Measurements from ENCODE around the gene DNAH5.
"Not testable (repeated sequence)": the region's sequence is repeated elsewhere in the genome, so short reads cannot be mapped to it uniquely, and the experiment has no call there.

Gene DNAH5

GRCh38 chr5:13830536-13830935, 114.0 kb downstream of the DNAH5 start:
- no peak for DNase-seq (ENCODE audit: low spot score)

GRCh38 chr5:13821366-13821765, 123.1 kb downstream of the DNAH5 start:
- no peak for DNase-seq (ENCODE audit: low spot score)

GRCh38 chr5:13816126-13816525, 128.4 kb downstream of the DNAH5 start:
- no peak for DNase-seq (ENCODE audit: low spot score)

DNA sequence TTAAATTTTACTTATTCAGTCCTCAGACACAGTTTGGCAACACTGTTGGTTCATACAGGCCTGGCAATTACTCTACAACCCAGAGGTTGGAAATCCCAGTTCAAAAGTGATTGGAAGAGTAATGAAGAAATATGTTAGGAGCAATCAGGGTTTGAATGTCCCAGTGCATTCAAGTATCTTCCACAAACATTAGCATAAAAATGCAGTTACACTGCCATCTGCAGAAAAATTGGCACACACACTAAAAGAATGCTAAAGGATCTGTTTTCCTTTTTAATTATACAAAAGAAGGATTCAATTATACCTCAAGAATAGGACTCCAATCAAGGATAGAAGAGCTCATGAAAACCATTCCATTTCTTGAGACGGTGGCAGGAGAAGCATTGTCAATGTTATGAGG, 130.2 kb downstream of the DNAH5 start:
- no peak for DNase-seq (ENCODE audit: low spot score)

DNA sequence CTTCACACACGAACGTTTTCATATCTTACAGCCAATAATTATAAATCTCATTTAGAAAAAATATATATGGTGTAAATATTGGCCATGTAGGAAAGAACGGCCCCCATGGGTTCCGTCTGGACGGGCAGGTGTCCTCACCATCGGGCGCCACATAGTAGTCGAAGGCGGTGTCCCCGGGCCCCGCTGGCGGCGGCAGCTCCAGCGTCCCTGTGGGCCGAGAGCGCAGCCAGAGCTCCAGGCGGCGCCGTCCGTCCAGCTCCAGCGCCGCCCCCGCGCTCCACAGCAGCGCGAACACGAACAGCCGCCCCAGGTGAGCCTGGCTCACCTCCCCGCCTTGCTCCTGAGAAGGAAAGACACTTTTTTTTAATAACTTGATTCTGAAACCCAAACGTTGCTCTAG, 134.6 kb downstream of the DNAH5 start:
- DNase-seq (ENCODE audit: low spot score): no peak

- no peak for DNase-seq (ENCODE audit: low spot score)
These were observed 140.2 kb downstream of the DNAH5 start for GRCh38 chr5:13804336-13804735.

- DNase-seq (ENCODE audit: low spot score): not testable (repeated sequence)
These were observed 145.9 kb downstream of the DNAH5 start for GRCh38 chr5:13798569-13798968.

DNA sequence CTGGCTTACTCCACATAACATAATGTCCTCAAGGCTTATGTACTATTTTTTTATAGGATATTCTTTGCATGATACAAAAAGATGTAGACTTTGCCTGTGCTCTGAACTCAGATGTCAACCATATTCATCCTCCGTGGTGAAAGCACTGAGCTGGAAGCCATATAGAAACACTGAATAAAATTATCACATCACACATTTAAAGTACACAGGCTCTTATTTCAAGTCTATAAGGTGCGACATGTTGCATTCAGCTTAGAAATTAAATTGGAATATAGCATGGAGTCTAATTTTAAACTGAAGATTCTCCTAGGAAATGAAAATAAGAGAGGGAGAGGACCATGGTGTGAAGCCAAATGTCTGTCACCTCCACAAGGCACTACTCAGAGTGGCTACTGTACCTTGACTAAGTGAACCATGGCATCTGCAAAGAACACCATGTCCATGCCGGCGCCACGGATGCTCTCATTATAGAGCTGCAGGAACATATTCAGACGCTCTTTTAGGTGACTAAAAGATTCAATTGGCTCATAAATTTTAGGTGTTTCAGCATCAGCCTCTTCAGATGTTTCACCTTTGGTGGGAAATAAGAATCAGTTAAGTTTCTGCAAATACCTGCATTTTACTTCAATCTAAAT, 158.6 kb downstream of the DNAH5 start:
- DNase-seq (ENCODE audit: low spot score): no peak

DNA sequence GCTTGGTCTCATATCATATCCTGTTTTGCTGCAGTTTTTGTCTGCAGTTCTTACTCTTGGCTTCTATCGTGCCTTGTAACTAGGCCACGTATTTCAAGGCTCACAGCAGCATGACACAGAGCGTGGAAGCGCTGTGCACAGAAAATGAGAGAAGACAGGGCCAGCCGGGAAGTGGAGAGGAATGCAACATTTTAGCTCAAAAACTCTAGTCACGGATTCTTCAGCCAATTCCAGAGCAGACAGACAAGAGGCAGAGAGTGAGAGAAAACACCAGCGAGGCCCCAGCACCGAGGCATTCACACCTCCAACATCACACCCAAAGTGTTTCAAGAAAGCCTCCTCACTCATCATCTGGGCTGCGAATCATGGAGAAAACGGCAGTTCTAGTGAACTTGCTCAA, 160.8 kb downstream of the DNAH5 start:
- no peak for DNase-seq (ENCODE audit: low spot score)

DNA sequence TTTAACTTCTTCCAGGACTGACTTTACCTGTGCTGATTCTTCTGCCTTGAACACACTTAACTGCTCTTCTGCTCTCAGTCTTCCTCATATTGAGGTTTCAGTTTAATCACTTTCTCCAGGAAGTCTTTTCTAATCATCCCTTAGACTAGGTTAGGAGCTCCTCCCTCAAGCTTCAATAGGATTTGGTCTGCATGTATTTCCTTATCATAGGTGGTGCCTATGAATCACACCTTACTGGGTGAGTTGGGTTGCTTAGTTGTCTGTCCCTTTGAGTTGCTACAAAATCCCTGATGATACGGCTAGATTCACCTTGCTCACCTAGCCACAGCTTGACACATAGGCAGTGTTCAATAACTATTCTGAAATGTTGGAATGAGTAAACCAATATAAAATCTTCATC, 164.4 kb downstream of the DNAH5 start:
- no peak for DNase-seq (ENCODE audit: low spot score)

DNA sequence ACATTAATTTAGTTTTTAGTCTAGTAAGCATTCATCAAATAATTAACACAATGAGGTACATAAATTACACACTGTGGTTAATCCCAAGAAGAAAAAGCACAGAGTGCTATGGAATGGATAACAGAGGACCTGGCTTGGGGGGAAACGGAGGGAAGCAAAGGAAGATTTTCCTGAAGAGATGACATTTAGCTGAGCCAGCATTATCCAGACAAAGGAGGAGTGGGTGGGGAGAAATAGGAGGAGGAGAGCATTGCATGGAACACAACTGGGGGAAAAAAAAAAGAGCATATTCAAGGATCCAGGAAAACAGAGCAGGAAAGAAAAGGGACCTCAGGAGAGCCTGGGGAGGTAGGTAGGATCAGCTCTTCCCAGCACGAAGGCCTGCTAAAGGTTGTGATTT, 170.8 kb downstream of the DNAH5 start:
- DNase-seq (ENCODE audit: low spot score): no peak

DNA sequence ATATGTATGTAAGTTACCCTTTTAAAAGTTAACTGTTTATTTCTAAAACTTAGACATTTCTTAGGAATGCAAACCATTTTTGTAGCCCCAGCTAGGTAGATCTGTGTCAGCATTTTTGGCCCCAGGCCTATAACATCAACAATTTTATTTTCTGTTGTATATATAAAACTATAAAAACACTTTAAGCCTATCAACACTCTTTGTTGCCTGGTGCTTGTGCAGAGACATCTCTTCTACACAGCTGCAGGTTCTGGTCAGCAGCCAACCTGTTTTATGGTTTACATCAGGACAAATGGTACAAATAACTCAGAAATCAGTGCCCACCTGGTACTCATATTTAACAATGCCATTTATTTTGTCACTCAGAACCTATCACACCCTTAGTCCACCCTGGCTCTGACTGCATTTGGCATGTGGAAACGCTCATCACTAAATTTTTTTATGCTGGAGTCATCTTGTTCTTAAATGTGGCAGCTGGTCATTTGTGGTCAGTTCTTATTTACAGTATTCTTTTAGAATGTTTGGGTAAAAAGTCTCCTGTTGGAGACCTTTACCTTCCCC, 173.4 kb downstream of the DNAH5 start:
- DNase-seq (ENCODE audit: low spot score): no peak

- no peak for DNase-seq (ENCODE audit: low spot score)
These were observed 178.3 kb downstream of the DNAH5 start for GRCh38 chr5:13766236-13766635.

- no peak for DNase-seq (ENCODE audit: low spot score)
These were observed 180.8 kb downstream of the DNAH5 start for GRCh38 chr5:13763719-13764118.

- no peak for DNase-seq (ENCODE audit: low spot score)
These were observed 194.7 kb downstream of the DNAH5 start for GRCh38 chr5:13749766-13750165.

- no peak for DNase-seq (ENCODE audit: low spot score)
These were observed 198.5 kb downstream of the DNAH5 start for GRCh38 chr5:13746026-13746425.

- no peak for DNase-seq (ENCODE audit: low spot score)
These were observed 199.0 kb downstream of the DNAH5 start for GRCh38 chr5:13745508-13745907.

DNA sequence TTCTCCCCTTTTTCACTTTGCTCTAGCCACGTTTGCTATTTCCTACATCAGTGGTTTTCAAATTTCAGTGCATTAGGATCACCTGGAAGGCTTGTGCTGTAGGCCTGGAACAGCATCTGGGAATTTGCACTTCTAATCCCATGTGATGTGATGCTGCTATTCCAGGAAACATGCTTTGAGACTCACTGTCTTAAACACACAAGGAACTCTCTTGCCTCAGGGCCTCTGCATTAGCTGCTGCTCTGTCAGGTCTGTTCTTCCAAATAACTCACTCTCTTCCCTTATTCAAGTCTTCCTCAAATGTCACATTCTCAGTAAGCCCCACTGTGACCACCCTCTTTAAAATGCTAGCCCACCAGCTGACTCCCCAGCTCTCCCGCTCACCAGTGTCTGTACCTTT, 204.0 kb downstream of the DNAH5 start:
- DNase-seq (ENCODE audit: low spot score): no peak

GRCh38 chr5:13739479-13739878, 205.0 kb downstream of the DNAH5 start:
- DNase-seq (ENCODE audit: low spot score): no peak

- DNase-seq (ENCODE audit: low spot score): no peak
These were observed 208.8 kb downstream of the DNAH5 start for GRCh38 chr5:13735691-13736090.

- no peak for DNase-seq (ENCODE audit: low spot score)
These were observed 213.3 kb downstream of the DNAH5 start for GRCh38 chr5:13731121-13731628.

GRCh38 chr5:13708906-13709305, 235.6 kb downstream of the DNAH5 start:
- DNase-seq (ENCODE audit: low spot score): no peak

- no peak for DNase-seq (ENCODE audit: low spot score)
These were observed 236.1 kb downstream of the DNAH5 start for GRCh38 chr5:13708432-13708831.

DNA sequence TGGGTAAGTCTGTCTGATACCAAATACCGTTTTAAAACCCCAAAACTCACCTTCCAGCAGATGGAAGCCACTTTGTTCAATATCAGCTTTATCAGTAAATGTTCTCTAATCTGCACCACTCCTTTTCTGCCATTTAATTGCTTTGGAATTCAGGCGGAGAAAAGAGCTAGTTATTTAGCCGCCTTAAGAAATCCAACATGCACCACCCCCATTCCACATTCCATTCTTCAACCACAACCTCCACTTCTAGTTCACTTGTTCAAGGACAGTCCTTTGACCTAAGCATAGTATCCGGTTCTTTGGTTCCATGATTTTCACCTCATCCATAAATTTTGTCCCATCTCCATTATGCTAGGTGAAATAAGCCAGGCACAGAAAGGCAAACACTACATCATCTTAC, 240.1 kb downstream of the DNAH5 start:
- DNase-seq (ENCODE audit: low spot score): no peak

All from globus pallidus (tissue), 1 donor.